GM12878 (cell line): Measurements from ENCODE around the gene SLC39A2.

Experiments used
- CTCF ChIP-seq, 3 experiments: IDR thresholded peaks in 2 of 3; conservative IDR thresholded peaks in 1 of 3; 2 replicates each; pipeline ENCODE4 v1.5.1; 2011; ENCODE audit warnings: low read depth in 3 of 3, low read length in 3 of 3, mild to moderate bottlenecking in 3 of 3, control low read depth in 2 of 3, moderate library complexity in 2 of 3, inconsistent platforms in 1 of 3, mixed read lengths in 1 of 3; ENCODE audit not compliant: control insufficient read depth in 2 of 3, insufficient read depth in 1 of 3; ENCODE audit errors: extremely low read depth in 1 of 3
- EP300 ChIP-seq, 2 experiments: fragments of 150-350 bp in 1 of 2; IDR thresholded peaks; 2 replicates each; pipeline ENCODE4 v1.6.1; 2011 to 2012; ENCODE audit warnings: low read depth in 2 of 2, low read length in 2 of 2, borderline replicate concordance in 1 of 2, improper control_type of control experiment in 1 of 2, inconsistent platforms in 1 of 2; ENCODE audit not compliant: control insufficient read depth in 1 of 2
- EZH2 ChIP-seq: IDR thresholded peaks from 2 replicates; pipeline ENCODE4 v1.6.1; 2012; ENCODE audit warnings: low read depth, mild to moderate bottlenecking, control low read depth, inconsistent platforms, low read length, borderline replicate concordance; ENCODE audit not compliant: control insufficient read depth
- FOXM1 ChIP-seq: IDR thresholded peaks from 2 replicates; pipeline ENCODE4 v1.6.1; 2012; ENCODE audit warnings: low read depth, mild to moderate bottlenecking, inconsistent platforms, low read length, moderate library complexity
- POLR2A ChIP-seq: IDR thresholded peaks from 2 replicates; pipeline ENCODE4 v1.6.1; 2011; ENCODE audit warnings: low read depth, mild to moderate bottlenecking, low read length
- RAD21 ChIP-seq: IDR thresholded peaks from 2 replicates; pipeline ENCODE4 v1.6.1; 2011; ENCODE audit warnings: mild to moderate bottlenecking, low read depth, low read length, moderate library complexity; ENCODE audit not compliant: insufficient read depth
- RELB ChIP-seq: fragments of 450-650 bp; IDR thresholded peaks from 2 replicates; pipeline ENCODE4 v1.6.1; 2017; ENCODE audit warnings: low read depth, mild to moderate bottlenecking, moderate library complexity
- SP1 ChIP-seq: IDR thresholded peaks from one replicate; pipeline ENCODE4 v1.6.1; 2011; ENCODE audit warnings: low read depth, low read length
- TCF3 ChIP-seq: IDR thresholded peaks from 2 replicates; pipeline ENCODE4 v1.6.1; 2012; ENCODE audit warnings: low read depth, mild to moderate bottlenecking, low read length, borderline replicate concordance; ENCODE audit not compliant: insufficient read depth
- ZBTB4 ChIP-seq: fragments of 450-650 bp; formaldehyde crosslinking; IDR thresholded peaks from 2 replicates; pipeline ENCODE4 v1.4.0; 2022; ENCODE audit warnings: mild to moderate bottlenecking, moderate library complexity
- ZNF274 ChIP-seq: IDR thresholded peaks from one replicate; pipeline ENCODE4 v1.8.0; 2011; ENCODE audit not compliant: insufficient read length, insufficient read depth

- TF ChIP-seq POLR2A (no peak), CTCF (IDR thresholded peaks at IDR 0.05 in 2 of 3, conservative IDR thresholded peaks at IDR 0.05 in 1 of 3; ENCODE audit: control insufficient read depth in 2 of 3, extremely low read depth in 1 of 3, insufficient read depth in 1 of 3, low read depth in 3 of 3, low read length in 3 of 3) (no peak), EP300 (IDR thresholded peaks at IDR 0.05; ENCODE audit: borderline replicate concordance in 1 of 2, control insufficient read depth in 1 of 2, low read depth in 2 of 2, low read length in 2 of 2) (no peak), FOXM1 (no peak), TCF3 (no peak), RAD21 (no peak), SP1 (no peak), EZH2 (no peak), RELB (no peak), ZNF274 (no peak), ZBTB4 (no peak)
Measured at GRCh38 chr14:21034707-21035106, 35.6 kb downstream of the SLC39A2 start, which contains the start of gene RNASE13.
